DMS153 treated with DMSO at 0.1 percent for 48 hours (cell line): ENCODE results near the gene CCDC38.
A peak's percentile ranks its signal among the peaks of the same experiment; 100 is the strongest.

Experiments
- DNase-seq: peaks from one replicate; lab custom pipeline; 2025; ENCODE audit not compliant: unreplicated experiment; lab: John Stamatoyannopoulos, UW

CCDC38 gene

DNA sequence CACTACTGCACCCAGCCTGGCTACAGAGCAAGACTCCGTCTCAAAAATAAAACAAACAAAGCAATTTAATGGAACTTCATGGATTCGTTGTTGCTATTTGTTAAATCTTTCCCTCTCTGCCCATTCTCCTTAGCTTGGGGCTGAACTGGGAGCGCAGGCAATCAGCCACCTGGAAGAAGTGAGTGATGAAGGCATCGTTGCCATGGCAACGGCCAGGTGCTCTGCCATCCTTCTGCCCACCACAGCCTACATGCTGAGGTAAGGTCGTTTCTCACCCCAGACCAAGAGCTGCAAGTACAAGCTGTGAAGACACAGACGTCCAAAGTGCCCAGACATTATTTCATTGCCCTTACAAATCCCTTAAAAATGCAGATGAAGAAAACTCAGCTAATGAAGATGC, 19.8 kb upstream of the CCDC38 start:
- DNase-seq: no peak

DNA sequence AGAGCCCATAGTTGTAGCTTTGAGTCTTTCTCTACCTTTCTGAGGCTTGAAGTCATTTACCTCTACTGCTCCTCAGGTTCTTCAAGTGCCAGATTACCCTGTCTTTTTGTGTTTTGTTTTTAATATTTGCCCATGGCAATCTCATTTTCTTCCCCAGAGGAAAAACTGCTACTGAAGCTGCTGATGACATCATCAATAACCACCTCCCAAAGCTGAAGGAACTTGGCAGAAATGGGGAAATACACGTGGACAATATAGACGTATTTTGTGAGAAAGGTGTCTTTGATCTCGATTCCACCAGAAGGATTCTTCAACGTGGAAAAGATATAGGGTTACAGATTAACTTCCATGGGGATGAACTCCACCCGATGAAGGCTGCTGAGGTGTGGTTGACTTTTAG, 17.8 kb upstream of the CCDC38 start:
- DNase-seq: no peak

DNA sequence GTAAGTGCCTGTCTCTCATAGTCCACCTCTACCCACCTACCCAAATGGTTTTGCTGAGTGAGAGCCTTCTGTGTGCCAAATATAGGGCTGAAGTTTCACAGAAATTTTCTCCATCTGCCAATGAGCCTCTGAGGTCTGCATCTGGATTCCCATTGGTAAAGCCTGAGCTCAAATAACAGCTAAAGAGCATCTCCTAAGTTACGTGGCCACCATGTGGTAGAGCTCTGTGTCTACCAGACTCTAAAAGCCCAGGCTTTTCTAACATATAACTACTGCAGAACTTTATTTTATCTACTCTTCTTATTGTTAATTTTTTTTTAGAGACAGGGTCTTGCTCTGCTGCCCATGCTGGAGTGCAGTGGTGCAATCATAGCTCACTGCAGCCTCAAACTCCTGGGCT, 16.7 kb upstream of the CCDC38 start:
- DNase-seq: peak; percentile 32

DNA sequence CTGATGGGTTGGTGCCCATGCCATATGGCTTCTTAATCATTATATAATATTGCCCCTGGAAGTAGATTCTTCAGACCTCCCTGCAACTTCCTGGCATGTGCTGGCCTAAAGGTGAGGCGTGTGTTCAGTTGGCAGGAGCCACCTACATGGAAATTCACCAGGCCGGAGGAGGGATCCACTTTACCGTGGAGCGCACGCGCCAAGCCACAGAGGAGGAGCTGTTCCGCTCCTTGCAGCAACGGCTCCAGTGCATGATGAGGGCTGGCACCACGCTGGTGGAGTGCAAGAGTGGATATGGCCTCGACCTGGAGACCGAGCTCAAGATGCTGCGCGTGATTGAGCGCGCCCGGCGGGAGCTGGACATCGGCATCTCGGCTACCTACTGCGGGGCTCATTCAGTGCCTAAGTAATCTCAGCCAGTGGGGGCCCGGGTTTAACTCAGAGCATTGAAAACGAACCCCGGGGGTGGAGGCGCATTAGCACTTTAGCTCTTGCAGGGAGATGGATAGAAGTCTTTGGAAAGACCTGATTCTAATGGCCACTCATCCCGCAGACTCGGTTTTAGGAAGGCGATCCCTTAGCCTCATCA, 14.2 kb upstream of the CCDC38 start:
- no peak for DNase-seq

DNA sequence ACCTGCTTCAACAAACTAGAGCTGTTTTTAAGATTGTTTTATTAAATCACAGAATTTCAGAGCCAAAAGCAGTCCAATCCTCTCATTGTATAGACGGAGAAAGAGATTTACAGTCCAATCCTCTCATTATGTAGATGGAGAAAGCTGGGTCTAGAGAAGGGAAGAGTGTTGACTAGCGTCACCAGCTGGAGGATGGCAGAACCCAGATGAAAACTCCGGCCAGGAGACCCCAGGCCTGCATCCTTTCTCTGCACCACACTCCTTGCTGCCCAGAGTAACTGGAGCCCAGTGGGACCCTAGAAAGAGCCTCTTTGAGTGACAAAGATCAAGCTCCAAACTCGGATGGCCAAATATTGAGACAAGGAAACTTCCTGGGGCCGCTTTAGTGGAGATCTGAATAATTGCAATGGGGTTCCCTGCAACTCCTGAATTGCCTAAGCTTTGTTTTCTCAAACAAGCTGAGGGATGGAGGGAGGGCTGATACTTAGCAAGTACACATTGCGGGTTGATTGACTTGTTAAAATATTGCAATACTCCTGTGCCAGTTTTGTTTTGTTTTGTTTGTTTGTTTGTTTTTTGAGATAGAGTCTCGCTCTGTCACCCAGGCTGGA, 13.2 kb upstream of the CCDC38 start:
- DNase-seq: no peak

DNA sequence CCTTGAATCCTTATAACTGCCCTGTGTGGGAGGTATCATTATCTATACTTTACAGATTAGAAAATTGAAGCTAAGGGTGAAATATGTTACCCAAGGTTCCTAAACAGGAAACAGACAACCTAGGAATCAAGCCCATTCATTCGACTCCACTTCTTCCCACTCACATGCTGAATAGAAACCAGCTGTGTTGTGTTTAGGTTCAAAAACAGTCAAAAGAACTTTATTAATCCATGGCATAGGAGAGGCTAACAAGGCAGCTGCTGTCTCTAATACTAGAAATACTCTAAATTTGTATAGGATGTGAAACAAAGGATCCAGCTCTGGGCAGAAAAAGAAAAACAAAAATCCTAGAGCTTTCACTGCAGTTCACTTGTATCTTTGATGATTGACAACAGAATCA, 10.6 kb upstream of the CCDC38 start:
- DNase-seq: no peak

DNA sequence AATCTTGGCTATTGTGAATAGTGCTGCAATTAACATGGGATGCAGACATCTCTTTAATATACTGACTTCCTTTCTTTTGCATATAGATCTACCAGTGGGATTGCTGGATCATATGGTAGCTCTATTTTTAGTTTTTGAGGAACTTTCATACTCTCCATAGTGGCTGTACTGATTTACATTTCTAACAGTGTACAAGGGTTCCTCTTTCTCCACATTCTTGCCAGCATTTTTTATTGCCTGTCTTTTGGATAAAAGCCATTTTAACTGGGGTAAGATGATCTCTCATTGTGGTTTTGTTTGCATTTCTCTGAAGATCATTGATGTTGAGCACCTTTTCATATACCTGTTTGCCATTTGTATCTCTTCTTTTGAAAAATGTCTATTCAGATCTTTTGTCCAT, 9.1 kb upstream of the CCDC38 start:
- no peak for DNase-seq

DNA sequence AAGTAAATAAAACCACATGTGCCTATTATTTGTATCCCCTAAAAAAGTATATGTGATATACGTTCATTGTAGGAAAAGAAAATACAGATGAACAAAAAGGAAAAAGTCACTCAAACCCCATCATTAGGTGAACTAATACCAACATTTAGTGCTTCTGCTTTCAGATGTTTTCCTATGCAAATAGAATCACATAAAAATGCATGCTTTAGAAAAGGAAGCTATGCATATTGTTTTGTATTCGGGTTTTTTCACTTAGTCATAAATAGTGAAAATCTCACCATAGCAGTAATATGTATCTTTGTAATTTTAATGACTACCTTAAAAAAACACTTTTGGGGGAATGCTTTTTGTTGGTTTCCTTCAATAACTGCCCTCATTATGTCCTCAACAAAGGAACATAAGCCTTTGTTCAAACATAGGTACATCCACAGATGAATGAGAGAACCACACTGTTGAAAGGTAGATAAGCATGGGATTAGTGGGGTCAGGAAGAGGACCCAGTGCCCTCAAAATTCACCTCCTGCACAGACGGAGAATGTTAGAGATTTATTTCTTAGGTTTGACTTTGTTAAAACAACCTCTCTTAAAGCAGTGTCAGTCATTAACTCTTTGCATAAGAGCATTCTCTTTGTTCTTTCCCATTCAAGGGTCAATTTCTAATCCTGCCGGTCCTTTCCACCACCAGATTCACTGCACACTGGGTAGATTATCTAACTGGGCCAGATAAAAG, 7.2 kb upstream of the CCDC38 start:
- peak; percentile 24 for DNase-seq

DNA sequence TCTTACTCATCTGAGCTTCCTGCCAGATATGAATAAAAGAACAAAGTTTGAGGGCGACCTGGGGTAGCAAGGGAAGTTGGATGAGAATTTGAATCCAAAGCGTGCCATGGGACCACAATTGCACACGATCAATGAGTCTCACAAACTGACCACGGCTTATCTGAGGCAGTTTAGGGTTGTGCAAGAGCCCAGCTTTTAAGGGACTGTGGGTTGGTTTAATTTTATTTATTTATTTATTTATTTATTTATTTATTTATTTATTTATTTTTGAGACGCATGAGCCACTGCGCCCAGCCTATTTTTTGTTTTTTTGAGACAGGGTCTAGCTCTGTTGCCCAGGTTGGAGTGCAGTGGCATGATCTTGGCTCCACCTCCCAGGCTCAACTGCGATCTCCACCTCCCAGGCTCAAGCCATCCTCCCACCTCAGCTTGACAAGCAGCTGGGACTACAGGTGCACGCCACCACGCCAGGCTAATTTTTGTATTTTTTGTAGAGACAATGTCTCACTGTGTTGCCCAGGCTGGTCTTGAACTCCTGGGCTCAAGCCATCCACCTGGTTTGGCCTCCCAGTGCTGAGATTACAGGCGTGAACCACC, 1.8 kb upstream of the CCDC38 start:
- DNase-seq: no peak

DNA sequence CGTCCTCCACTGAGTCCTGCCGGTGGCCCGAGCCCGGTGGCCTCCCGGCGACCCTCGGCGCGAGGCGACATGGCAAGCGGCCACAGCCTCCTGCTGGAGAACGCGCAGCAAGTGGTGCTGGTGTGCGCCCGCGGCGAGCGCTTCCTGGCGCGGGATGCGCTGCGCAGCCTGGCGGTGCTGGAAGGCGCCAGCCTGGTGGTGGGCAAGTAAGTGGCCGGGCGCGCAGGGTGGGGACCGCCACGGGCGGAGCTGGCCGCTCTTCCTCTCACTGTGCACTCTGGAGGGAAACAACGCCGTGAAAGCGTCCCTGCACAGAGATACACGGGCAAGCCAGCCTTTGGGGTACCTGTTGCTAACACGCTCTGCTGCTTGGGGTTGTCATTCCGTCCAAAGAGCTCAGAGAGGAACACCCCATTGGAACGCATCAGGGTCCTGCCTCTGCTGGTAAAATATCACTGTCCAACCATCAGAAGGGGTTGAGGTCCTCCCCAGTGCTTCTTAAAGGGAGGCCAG, 972 bp upstream of the CCDC38 start, which contains the start of gene AMDHD1:
TSS of gene AMDHD1 (plus strand) at position 2 of the 513 bp plus-strand sequence. CDS start at position 70, 68 bp downstream.
- no peak for DNase-seq

DNA sequence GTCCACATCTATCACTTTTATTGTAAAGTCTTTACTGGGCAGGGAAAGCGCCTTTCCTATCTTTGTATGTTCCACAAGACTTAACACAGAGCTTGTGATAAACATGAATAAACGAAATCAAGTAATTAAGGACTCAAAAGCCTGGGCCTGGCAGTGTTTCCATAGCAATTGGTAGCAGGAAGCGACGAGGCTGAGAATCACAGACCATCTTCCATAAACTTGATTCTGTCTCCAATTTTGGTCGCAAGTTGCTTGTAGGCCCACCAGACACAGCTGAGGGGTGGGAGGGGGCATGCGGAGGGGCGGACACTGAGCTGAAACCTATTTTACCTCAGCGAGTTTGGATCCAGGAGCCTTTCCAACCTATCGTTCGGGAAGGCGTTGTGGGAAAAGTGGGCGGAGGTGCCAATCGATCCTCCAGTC, 302 bp downstream of the CCDC38 start:
- DNase-seq: no peak

DNA sequence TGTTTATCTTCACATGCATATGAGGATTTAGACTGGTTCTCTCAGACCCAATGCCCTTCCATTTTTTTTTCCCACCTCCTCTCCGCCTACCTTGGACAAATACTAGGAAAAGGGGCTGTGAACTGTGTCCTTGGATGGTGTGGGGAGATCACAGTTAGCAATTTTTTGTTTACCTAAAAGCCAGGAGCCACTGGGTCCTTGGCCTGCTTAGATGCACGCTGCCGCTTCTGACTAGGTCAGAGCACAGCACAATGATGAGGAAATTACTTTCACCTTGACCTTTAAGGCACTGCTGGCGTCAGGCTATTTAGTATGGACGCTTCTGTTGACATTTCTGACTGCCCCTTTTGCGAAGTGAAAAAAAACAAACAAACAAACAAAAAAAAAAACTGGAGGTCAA, 1.9 kb downstream of the CCDC38 start:
- no peak for DNase-seq

DNA sequence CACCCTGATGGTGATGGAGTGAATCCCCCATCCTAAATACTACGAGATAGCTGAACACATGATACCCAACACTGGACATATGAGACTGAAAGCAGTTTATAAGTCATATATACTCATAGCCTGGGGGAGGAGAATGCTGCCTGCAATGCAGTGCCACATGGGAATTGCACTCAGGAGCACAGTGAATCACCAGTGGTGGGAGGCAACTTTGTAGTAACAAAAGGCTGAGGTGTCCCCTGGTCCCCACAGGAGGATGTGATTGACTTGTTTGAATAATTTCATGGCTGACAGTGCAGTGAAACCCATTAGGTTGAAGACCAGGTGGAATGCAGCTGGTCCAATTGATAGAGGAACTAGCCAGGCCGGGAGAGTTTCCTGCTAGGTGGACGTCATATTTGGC, 20.2 kb downstream of the CCDC38 start:
- DNase-seq: no peak

DNA sequence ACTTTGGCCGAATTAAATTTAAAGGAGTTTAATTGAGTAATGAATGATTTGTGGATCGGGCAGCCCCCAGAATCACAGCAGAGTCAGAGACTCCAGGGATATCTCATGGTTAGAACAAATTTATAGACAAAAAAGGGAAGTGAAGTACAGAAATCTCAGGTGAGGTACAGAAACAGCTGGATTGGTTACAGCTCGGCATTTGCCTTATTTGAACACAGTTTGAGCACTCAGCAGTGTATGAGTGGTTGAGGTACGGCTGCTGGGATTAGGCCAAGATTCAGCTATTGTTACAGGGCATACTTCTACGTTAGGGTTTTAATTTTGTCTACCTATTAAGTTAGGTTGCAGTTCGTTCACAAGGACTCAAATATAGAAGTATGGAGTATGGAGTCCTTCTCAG, 23.3 kb downstream of the CCDC38 start:
- no peak for DNase-seq

DNA sequence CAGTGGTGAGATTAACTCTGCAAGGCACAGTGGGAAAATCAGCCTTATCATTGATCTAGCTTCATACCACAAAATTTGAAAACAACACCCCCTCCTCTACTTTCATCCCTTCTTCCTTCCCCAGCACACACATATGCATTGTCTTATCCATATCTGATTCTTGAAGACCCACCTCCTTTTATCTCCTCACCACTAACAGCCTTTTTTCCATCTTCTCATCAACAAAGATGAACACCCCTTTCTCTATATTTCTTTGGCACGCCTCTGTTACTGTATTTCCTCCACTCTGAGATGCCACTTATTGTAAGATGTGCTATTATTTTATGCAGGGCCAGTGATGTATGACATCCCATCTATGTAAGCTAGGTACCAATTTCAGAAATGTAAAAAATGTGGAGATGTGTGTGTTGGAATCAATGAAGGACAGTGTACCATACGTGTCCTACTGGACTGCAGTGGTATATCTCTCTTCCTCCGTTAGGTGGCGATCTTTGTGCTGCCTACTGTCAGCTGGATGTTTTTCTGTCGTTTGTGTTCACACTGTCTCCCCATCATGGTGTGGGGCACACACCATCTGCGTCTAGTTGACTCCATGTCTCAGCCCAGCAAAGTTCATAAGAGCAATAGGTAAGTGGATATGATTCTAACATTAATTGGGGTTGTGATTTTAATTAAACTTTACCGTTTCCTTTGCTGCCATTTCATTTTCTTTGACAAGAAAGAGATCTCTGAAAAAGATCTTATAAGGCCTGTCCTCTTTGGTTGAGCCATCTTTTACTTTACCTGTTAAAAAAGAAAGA, 24.0 kb downstream of the CCDC38 start:
- peak; percentile 24 for DNase-seq

DNA sequence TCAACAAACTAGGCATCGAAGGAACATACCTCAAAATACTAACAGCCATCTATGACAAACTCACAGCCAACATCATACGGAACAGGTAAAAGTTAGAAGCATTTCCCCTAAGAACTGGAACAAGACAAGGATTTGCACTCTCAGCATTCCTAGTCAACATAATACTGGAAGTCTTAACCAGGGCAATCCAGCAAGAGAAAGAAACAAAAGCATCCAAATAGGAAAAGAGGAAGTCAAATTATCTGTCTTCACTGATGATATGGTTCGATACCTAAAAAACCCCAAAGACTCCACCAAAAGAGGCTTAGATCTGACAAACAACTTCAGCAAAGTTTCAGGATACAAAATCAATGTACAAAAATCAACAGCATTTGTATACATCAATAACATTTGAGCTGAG, 32.5 kb downstream of the CCDC38 start:
- no peak for DNase-seq

DNA sequence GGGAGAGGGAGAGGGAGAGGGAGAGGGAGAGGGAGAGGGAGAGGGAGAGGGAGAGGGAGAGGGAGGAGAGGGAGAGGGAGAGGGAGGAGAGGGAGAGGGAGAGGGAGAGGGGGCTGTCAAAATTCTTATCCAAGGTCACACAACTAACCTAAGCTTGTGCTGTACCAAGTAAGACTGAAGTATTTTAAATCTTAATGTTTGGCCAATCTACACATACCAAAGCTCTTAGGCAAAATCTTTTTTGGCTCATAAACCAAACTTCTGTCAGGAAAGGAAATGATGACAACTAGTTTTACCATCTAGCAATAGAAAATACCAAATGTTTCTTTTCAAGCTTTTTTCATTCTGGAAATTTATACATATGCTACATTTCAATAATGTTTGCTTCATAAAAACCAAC, 33.8 kb downstream of the CCDC38 start:
- no peak for DNase-seq

DNA sequence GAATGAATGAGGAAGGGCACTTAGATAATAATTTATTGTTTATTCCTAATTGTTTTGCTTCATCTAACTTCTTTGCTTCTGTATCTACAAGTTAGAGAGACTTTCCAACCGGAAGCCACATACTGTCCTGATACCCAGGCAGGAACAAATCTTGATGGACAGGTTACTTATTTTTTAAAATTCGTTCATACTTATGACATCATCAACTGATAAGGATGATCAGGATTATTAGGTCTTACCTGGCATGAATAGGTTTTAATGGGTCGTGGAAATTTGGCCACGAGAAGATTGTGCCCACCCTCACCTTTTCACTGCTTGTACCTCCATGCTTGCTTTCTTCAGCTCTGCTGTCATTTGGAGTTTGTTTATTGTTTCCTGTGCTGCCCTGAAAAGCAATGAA, 44.3 kb downstream of the CCDC38 start:
- DNase-seq: no peak

DNA sequence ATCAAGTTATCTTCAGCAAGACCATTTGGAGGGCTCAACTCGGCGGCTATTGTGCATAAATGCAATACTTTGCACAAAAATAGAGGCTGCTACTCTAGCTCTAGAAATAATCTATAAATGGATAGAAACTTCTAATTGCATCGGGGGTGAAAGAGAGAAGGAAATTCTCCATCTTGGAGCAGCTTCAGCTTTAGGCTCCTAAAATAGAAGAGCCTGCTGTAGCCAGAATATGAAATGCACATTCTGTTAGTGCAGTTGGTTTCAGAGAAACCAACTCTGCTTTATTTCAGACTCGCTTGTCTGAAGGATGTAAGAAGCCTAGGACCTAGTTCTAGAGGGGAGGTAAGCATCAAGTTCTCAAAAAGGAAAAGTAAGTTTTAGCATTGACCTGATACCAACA, 45.6 kb downstream of the CCDC38 start:
- no peak for DNase-seq

DNA sequence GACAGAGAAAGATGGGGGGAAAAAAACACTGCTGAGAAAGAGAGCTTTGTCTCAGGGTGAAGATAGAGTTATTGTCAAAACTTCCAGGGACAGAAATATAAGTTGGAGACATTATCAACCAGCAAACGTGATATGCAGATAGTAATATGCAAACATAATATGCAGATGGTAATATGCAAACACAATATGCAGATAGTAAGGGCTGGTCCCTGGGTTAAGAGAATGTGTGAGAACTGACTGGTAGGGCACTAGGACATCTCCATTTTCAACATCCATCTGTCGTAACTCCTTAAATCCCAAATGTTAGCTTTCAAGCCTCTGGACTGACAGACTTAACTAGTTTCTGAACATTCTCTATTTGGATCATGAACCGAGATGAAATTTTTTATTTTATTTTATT, 51.5 kb downstream of the CCDC38 start:
- no peak for DNase-seq

DNA sequence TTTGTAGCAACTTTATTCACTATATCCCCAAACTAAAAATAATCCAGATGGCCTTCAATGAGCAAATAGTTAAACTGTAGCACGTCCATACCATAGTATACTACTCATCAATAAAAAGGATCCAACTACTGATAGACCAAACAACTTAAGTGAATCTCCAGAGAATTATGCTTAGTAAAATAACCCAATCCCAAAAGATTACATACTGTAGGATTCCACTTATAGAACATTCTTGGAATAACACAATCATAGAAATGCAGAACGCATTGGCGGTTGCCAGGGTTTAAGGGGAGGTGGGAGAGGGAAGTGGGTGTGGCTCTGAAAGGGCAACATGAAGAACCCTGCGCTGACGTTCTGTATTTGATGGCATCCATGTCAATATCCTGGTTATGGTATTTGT, 55.1 kb downstream of the CCDC38 start:
- no peak for DNase-seq
